HG03159 (cell line): Measurements from ENCODE around the gene GGT5.
"Not testable (repeated sequence)": the region's sequence is repeated elsewhere in the genome, so short reads cannot be mapped to it uniquely, and the experiment has no call there.

ENCODE experiments used
- ATAC-seq: cut with Tn5 transposase; IDR thresholded peaks from one replicate; pipeline ENCODE4 v1.9.1; 2021; ENCODE audit warnings: mild to moderate bottlenecking, moderate library complexity; ENCODE audit not compliant: unreplicated experiment

Gene GGT5

GRCh38 chr22:24264329-24264896, 19.5 kb upstream of the GGT5 start:
- ATAC-seq = not testable (repeated sequence)

DNA sequence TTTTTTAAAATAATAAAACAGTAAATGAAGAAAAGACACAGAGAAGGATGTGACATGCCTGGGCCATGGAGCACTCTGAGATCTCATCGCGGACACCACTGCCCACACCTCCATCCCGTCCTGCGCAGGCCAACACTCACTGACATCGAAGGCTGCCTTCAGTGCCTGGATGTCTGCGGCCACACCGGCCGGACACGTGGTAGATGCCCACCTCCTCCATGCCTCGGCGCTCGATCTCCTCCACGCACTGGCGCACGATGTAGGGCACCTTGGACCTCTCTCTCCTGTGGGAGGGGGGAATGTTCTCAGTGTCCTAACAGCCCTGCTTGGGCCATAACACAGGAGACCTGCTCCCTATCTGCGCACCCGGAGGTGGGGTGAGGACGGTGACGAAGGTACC, 18.6 kb upstream of the GGT5 start:
- not testable (repeated sequence) for ATAC-seq

DNA sequence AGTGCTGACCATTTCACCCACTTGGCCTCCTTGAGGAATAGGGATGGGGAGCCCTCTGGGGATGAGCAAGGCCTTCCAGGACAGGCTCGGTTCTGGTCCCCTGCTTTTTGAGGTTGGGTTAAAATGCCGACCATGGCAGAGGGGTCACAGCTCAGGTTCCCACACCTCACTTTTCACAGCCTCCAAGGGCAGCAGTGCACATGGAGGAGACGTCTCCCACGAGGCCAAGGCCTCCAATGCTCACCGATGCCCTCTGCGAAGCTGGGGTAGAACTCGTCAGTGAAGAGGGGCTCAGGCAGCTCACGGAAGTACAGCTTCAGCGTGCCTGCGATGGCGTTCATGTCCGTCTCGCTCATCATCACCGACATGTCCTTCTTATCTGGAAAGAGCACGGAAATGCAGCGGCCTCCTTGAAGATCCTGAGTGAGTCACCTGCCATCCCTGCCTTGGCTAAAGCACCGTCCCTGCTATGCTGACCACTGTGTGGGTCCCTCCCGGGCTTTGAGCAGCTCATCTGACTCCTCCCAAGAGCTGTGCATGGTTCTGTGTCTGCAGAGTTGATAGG, 17.4 kb upstream of the GGT5 start:
- not testable (repeated sequence) for ATAC-seq

DNA sequence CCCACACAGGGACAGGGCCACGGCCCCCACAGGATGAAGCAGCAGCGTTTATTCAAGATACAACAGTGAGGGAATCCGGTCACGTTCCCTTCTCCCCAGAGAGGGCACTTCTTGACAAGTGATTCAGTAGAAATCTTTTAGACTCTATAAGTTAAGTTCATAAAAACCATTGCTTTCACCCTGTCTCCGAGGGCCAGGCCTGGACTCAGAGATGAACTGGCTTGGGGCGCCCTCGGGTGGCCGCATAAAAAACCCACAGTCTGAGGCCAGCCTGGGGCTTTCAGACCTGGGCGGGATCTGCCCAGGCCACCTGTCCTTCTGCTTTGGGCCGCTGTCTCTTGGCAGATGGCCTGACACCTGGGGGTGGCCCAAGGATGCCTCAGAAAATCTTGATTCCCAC, 14.6 kb upstream of the GGT5 start:
- ATAC-seq = not testable (repeated sequence)

- not testable (repeated sequence) for ATAC-seq
Measured at GRCh38 chr22:24256736-24257135, 11.9 kb upstream of the GGT5 start.

DNA sequence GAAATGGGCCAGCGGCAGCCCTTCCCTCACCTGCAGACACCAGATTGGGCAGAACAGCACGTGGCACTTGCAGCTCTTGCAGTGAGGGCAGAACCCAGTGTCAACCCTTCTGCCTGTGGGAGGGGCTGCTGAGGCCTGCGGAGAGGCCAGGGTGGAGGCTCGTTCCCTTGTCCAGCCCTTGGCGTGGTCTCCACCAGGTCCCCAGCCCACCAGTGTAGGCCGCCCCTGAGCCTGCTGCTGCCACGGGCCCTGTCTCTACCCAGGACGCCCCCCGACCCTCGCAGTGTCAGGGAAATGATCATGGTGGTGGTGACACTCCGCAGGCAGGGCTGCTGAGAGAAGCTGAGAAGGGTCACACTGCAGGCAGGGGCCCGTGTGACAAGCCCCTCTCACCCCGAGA, 11.3 kb upstream of the GGT5 start:
- not testable (repeated sequence) for ATAC-seq

GRCh38 chr22:24253126-24253525, 8.2 kb upstream of the GGT5 start:
- not testable (repeated sequence) for ATAC-seq

GRCh38 chr22:24251286-24251685, 6.4 kb upstream of the GGT5 start:
- ATAC-seq = not testable (repeated sequence)

DNA sequence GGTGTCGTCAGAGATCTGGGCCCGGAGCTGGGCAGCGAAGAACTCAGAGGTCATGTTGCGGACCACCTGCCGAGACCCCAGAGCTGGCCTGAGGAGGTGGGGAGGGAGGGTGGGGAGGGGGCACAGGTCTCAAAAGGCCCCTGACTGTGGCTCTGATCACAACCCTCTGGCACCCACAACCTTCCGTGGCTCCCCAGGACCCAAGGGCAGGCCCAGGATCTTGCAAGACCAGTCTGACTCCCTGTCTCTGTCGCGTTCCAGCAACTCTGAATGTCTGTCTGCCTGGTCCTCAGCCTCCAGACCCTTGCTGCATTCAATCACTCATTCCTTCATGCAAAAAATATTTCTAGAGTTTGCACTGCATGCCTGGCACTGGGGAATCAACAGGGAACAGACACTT, 4.5 kb upstream of the GGT5 start:
- not testable (repeated sequence) for ATAC-seq

DNA sequence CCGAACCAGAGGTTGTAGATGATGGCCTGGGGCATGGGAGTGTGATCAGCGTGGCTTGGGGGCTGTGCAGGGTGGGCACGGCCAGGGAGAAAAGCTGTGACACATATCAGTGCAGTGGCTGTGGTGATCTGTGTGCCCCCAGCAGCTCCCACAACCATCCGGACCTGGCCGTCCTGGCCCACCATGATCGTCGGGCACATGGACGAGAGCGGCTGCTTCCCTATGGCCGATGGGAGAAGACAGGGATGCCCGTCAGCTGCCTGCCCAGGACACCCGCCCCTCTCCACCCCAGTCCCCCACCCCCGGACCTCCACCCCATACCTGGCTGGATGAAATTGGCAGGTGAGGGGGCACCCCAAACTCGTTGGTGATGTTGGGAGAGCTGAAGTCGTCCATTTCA, 3.7 kb upstream of the GGT5 start:
- ATAC-seq = not testable (repeated sequence)

- ATAC-seq = no peak
Measured at GRCh38 chr22:24247564-24248344, 2.9 kb upstream of the GGT5 start.

GRCh38 chr22:24247011-24247507, 2.2 kb upstream of the GGT5 start:
- ATAC-seq = no peak

GRCh38 chr22:24245584-24246561, 991 bp upstream of the GGT5 start:
- ATAC-seq = not testable (repeated sequence)

GRCh38 chr22:24244144-24244787, 616 bp downstream of the GGT5 start:
- no peak for ATAC-seq

- ATAC-seq = not testable (repeated sequence)
Measured at GRCh38 chr22:24243417-24243816, 1.5 kb downstream of the GGT5 start.

GRCh38 chr22:24240985-24241692, 3.7 kb downstream of the GGT5 start:
- ATAC-seq = not testable (repeated sequence)

- ATAC-seq = no peak
Measured at GRCh38 chr22:24240381-24240780, 4.5 kb downstream of the GGT5 start.

GRCh38 chr22:24238101-24238694, 6.7 kb downstream of the GGT5 start:
- ATAC-seq = not testable (repeated sequence)

GRCh38 chr22:24236656-24237055, 8.2 kb downstream of the GGT5 start:
- ATAC-seq = no peak
